ENCODE measurements around the gene SLC8A1. TPM values are rescaled to one million over a fixed set of nuclear protein-coding genes. Genes with fewer than 3 reads are reported as not detected.

SLC8A1 gene
- 1.3 TPM for total RNA-seq

DNA sequence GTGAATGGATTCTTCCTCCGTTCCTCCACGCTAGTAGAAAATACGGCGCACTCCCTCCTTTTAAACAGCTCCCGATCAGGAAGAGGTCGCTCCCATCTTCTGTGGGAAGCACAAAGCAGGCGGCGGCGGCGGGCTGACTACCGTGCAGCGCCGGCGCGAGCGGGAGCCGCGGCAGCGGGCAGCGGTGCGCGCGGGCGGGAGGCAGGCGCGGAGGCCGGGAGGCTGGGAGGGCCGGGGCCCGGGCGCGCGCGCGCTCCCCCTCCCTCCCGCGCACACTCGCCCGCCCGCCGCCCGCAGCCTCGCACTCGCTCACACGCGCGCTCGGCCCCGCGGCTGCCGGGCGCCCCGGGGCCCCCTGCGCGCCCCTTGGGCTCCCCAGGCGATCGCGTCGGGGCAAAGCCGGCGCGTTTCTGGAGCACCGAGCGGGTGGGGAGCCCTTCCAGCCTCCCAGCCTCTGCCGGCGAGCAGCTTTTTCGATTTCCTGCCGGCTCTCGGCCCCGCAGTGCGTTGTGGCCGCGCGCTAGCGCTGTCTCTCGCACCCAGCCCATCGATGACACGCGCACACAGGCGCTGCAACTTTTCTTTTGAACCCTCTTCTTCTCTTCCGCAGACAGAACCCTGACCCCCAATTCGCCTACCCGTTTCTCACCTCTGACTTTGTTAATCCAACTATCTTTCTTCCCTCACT, at the start of gene SLC8A1:
Gene SLC8A1 (minus strand): TSS at position 173 of the 688 bp plus-strand sequence.
- ATAC-seq, result peak; percentile 42

DNA sequence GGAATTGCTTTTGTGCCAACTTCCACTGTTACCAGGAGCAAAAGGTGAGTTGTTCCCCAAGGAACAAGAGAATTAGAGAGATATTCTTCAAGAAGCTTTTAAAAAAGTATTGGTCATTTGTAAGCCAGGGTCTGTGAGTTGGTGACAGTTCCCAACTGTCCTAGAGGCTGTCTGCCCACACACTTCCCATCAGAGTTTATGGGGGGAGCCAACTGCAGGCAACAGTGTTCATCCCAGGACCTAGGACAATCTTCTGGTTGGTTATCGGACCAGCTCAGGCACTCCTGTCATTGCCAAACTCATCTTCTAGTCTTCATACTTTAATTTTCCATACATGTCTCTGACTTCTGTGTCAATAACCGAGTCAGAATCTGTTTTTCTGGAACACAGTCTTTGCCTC, 47.5 kb upstream of the SLC8A1 start:
- ATAC-seq, result no peak

DNA sequence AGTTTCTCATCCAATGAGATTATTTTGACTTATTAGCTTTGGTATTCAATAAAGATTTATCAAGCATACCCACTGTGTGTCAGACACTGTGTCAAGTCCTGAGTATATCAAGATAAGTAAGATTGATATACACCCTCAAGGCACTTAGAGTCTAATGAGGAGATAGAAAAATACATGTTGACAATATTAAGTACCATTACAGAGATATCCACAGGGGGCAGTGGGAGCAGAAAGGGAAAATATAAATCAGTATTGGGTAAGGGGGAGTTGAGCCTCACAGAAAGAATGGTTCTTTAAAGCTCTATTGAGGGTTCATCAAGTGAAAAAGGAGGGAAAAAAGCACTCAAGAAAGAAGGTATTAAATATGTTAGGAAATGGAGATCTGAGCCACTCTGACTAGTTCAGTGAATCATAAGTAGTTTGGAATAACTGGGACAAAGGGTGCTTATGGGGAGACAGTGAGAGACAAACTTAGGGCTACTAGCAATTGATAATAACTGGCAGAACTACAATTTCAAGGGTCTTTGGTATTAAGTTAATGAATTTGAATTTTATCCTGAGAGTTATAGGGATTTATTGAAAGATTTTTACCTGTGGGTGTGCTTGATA, 45.5 kb upstream of the SLC8A1 start:
- ATAC-seq, result no peak

DNA sequence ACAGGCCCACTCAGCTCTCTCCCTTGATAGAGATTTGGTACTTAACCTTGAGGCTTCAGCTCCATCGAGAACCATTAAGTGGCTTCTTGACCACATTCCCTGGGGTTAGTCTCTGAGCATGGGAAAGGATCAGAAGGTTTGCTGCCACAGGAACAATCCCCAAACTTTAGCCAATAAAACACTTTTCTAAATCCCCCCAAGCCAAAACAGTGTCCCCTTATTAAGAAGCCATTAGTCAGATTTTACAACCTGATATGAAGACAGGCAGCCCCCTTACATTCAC, 37.7 kb upstream of the SLC8A1 start:
- no peak for ATAC-seq

DNA sequence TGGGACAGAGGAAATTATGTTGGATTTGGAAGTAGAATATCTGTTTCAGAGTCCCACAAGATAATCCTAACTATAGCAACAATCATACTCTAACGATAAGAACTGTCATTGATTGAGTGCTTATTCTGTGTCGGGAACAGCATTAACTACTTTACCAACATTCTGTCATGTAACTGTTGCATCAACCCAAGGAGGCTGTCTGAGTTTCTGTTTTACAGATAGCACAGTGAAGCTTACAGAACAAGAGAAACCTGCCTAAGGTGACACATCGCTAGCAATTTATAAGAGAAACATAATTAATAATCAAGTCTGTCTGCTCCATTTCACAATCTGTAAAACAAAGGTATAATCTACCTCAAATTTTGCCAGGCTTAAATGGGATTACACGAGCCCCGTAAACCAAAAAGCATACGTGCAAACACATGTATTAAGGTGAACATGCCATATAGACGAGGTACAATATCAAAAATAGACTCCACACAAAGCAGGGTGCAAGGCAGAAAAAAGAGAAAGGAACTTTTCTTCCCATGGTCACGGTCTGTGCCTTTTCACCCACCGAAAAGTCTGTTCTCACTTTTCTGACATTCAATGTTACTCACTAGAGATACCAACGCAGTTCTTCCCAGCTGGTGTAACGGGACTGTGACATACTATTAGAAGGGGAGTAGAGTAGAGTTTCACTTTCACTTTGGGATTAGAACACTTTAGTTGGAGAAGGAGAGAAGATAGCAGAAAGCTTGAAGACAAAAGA, 37.2 kb upstream of the SLC8A1 start:
- peak; percentile 93 for ATAC-seq

DNA sequence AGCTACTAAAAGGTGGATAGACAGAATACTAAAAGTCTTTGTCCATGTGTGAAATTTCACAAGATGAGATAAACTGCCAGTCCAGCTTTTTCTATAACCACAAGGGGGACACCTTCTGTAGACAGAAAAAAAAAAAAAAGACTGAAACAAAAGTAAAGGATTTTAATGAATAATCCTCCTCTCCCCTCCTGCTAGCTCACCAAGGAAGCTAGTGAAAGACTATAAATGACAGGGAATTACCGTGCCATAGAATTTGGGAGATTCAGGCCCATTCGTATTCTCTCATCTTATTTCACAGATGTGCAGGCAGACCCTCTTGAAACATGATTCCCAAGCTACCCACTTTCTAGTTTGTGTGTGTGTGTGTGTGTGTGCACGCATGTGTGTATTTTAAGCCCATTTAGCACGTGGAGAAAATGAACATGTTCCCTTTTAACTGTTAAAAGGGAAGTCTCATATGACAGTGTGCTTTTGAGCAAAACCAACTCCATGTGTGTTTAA, 36.3 kb upstream of the SLC8A1 start:
- ATAC-seq, result no peak

DNA sequence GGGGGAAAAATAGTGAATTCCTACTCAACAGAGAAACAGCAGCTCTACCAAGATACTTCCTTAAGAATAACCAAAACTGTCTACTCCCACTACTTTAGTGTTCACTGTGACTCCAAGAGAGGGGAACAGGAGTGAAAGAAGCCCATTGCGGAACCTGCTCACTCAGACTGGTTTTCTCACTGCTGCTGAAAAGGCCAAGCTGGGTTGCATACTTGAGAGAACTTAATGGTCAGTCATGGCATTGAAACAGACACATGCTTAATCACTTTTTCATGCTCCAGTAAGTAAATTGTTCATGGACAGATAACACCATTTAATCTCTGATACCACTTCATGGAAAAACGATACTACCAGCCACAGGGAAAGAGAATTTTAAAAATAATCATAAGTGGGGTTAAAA, 35.7 kb upstream of the SLC8A1 start:
- peak; percentile 57 for ATAC-seq

DNA sequence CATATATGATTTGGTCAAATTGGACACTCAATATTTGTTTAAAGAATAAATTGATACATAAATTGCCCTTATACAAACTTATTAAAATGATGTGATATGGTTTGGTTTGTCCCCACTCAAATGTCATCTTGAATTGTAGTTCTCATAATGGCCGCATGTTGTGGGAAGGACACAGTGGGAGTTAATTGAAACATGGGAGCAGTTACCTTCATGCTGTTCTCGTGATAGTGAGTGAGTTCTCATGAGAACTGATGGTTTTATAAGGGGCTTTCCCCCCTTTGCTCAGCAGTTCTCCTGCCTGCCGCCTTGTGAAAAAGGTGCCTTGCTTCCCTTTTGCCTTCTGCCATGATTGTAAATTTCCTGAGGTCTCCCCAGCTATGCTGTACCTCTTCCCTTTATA, 34.0 kb upstream of the SLC8A1 start:
- ATAC-seq, result no peak

DNA sequence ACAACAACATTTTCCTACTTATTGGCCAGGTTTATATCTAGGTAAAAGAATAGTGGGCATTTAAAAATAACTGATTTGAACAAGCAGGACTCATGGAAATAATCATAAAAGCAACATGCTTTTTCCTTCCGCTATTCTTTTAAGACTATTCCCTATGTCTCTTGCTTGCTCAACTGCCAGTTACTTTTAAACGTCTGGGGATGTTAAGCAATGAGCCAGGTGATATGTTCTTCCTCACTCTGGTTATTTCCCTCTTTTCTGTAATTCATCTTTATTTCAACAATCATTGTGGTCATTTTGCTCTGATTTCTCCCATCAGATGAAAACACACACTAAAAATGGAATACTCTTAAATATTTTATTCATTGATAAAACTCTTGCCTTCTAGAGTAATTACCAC, 33.4 kb upstream of the SLC8A1 start:
- no peak for ATAC-seq

DNA sequence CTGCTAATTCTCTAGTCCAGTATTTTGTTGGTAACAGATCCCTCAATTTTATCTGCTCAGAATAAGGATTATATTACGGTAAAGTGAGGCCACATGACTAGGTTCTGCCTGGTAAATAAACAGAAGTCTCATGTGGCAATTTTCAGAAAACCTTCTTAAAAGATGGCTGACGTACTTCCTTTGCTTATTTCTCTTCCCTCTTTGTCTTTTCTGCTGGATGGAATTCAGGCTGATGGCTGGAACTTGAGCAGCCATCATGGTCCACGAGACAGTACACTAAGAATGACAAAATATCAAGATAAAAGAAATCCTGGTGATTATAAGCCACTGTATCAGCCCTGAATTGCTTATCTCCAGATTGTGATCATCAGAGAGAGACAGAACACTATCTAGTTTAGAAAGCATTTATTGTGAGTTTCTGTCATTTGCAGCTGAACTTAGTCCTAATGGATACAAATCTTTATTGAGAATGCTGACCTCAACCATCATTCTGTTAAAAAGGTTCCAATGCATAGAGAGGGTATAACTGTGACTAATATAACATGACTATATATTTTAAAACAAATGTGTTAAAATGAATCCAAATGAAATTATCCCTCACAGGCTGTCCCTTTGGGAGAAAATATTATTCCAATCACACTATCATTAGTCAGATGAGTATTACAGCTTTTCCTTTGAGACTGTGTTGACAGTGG, 31.8 kb upstream of the SLC8A1 start:
- ATAC-seq, result no peak

DNA sequence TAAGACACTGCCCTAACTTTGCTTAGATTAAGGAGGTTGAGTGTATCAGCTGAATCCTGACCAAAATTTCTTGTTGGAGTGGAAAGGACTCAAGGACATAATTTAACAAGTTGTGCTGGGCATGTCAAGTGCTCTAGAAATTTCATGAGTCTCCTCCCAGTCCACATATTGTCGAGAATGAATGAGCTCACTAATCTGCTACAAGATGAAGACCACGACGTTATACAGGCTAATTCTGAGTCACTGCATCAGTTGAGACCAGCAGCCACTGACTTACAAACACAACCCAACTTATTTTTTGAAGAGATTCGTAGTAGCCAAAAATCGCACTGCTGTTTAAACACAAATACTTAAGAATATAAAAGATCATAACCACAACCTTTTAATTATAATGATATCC, 28.7 kb upstream of the SLC8A1 start:
- no peak for ATAC-seq

DNA sequence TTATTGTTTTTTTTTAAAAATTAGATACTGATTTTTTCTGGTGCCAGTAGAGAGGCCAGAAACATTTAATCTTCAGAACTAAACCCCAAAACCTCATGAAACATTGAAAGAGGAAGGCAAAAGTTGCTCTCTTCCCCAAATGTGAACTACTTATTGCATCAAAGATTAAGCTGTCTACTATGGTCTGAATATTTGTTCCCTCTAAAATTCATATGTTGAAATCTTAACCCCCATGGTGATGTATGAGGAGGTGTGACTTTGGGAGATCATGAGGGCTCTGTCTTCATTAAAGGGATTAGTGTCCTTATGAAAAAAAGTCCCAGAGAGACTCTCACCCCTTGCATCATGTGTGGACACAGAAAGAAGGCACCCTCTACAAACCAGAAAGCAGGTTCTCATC, 28.2 kb upstream of the SLC8A1 start:
- no peak for ATAC-seq

DNA sequence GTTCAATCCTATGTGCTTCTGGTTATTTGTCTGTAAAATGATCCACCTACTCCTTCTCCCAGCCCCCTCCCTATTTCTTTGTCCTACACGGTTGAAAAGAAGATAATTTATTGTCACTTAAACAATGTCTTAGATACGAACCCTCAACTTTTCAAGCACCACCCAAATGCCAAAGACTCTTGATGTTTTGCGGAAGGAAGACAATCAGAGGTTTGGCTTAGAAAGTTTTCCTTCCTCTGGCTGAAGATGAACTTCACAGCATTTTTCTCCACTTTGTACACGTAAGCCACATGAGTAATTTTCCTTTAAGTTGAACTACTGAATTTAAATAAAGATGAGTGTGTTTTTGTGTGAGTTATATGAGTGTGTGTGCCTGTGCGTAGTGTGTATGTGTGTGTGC, 25.5 kb upstream of the SLC8A1 start:
- no peak for ATAC-seq

DNA sequence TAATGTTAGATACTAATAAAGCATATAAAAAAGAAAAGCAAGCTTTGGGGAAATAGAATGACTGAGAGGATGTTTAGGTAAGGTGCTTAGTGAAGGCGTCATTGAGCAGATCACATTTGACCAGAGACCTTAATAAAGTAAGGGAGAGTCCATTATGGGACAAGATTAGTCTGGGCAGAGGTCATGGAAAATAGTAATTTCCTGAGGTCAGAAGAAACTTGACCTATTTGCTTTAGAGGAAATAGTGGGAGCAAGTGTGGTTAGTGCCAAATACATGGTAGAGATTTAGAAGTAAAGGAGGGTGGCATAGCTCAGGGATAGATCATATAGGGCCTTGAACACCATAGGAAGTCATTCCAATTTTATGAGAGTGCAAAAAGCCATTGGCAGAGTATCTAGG, 24.5 kb upstream of the SLC8A1 start:
- no peak for ATAC-seq

DNA sequence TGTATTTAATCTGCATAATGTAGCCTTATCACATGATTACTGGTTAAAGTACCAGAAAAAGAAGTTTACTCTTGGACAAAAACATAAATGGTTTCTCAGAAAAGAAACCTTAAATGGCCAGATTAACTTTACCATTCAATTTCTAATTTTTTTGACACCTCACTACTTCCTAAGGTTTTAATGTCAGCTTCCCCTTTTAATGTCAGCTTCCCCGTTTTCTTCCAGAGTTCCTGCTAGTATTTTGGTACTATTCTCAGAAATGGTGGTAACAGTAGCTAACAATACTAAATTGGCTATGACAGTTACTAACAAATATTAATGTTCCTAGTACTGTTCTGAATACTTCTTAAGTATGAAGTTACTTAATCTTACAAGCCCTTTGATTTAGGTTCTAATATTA, 22.4 kb upstream of the SLC8A1 start:
- ATAC-seq, result no peak

DNA sequence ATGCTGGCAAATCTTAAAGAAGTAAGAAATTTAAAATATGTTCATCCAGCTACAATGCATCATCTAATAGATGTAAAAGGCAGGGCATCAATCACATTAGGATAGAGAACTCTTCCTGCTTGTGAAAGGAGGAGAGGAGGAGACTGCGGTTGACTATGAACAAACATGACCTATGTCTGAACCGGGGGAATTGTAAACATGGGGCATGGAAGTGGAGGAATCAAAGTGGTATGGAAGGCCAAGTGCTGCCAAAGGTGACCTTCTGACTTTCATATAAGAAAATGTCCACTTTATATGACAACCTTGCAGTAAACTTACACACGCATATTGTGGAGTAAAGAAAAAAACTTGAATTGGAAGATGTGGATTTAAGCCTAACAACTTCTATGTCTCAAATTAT, 20.0 kb upstream of the SLC8A1 start:
- no peak for ATAC-seq

DNA sequence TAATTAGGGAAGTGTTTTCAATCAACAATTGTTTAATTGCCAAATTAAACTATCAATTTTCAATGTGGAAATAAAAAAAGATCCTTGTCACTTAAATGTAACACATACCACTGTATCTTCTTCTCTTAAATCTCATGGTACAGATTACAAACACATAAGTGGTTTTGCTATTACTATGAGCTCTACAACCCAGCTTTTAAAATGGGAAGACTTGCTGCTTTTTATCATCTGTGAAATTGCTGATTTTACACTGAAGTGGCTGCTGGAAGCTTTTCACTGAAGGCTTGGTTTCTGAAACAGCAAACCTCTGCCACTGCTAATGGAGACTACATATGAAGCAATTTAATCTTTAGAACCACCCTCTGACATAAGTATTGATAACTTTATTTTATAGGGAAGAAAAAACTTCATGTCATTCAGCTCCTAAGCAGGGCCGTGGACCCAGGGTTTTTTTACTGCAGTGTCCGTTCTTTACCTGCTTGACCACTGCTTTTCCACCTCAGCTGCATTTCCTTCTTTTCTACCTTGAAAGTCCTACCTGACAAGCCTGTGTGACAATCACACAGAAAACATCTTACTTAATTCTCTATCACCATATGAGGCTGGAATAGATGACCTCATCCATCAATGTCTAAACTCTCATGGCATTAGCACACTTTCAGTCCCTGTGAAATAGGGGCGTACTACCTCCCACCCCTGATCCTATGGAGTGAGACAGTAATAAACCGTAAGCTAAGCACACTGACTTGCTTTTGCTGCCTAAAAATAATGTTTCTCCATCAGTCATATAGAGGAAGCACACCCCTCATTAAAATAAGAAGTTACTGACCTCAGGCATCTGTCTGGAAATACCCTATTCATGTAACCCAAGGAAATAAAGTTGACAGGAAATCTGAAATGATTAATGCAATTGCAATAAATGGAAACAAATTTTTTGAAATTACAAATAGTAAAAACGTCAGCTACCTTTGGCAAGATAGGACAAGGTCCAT, 19.2 kb upstream of the SLC8A1 start:
- no peak for ATAC-seq

DNA sequence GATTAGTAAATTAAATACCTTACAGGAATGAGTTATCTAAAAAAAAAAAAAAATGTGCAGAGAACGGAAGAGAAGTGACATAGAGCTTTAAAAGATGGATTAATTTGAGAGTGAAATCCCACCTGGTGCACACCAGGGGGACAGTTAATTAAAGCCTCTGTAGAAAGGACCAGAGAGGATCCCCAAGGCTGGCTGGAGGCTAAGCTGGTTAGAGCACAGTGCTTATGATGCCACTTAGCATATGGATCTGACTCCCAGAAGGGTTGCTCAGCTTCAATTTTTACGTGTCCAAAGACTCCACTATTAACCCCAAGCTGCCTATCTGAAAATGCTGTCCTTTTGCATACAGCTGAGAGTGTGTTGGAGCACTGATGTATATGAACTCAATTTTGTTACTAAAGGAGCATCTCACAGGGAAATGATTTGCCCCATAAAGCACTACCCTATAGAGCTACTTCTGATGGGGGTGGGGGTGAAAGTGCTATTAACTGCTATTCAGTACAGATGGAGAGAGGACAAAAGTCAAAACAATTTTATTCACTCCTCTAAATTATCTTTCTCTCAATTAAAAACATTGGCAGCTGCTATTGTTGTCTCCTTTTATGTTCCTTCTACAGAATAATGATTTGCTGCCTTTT, 15.2 kb upstream of the SLC8A1 start:
- ATAC-seq, result no peak

DNA sequence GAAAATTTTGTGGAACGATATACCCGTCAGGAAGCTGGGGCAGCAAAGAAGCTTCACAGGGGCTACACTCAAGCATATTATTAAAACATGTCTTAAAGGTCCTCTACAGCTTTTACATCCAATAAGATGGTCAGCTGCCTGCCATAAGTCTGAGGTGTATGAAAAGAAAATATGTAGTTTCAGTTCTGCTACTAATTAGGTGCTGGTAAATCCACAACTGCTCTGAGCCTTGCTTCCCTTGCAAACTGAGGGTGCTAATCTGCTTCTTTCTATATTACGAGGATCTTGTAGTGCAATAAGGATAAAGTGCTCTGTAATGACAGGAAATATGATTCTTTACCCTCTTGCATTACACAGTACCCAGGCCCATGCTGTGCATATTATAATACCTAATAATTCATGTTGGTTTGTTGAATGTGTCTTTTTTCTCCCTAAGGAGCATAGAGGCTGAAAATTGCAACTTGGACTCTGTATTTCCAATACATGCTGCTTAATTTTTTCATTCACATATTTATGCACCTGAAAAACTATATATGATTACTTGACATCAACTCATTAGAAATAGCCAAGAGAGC, 14.5 kb upstream of the SLC8A1 start:
- ATAC-seq, result no peak

DNA sequence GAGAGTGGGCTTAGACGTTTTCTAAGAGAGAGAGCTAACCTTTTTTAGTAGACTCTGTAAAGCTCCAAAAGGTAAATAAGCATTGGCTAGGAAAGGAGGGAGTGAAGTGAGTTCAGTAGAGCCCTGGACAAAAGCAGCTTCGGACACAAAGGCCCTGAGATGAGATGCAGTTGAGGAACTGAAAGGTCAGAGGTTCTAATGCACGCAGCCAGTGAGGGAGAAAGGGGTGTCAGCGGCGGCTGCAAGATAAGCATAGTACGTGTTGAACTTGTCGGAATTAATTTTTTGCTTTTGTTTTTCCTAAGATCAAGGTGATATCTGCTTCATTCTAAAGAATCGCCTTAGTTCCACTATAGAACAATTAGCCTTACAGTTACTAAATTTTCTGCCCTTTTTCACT, 11.2 kb upstream of the SLC8A1 start:
- ATAC-seq, result no peak

DNA sequence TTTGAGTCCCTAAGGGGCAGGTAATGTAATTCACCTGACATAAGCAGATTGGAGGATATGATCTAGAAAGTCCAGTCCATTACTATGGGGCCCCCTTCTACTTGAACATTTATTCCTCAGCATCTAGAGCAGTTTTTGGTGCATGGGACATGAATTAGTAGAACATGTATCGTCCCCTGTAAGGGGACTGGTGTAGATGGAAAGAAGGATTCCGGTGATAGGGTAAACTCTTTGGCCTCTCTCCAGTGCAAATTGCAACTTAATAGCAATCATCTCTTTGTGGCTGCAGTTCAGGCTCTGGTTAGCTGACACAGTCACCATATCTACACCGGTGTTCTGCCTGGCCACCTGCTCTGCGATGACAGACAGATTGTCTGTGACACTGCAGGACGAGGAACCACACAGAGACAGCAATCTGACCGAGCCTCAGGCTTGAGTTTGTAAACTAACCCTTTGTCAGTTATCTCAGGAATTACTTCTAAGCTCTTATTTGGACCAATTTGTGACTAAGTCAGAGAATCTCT, 6.4 kb upstream of the SLC8A1 start:
- no peak for ATAC-seq

Measured in esophagus mucosa (tissue), 1 donor.